HCT116 (cell line): ENCODE measurements around the gene SH3TC2. TPM values are rescaled to one million over a fixed set of nuclear protein-coding genes. Genes with fewer than 3 reads are reported as not detected.

Experiments
- ATAC-seq: fragments of 200-7000 bp; cut with Tn5 transposase; 2 replicates; pipeline ENCODE4 v1.9.1; 2020; ENCODE audit warnings: mild to moderate bottlenecking, moderate library complexity
- BruUV-seq: library from RNA; stranded (reverse); fragments of 400-500 nt; replicated peaks from 2 replicates; lab custom pipeline; 2021; lab: Mats Ljungman, UMichigan
- CTCF ChIA-PET: fragments of 300-600 bp; sonication (Branson Sonifier 250); formaldehyde crosslinking; loops from one replicate; lab custom pipeline; 2021; ENCODE audit warnings: antibody characterized with exemption; lab: Charles Lee
- POLR2A ChIA-PET: fragments of 300-600, 350-600 bp; sonication (Branson Sonifier 250); formaldehyde crosslinking; loops from one replicate; lab custom pipeline; 2021; ENCODE audit warnings: antibody characterized with exemption; lab: Charles Lee
- RAD21 ChIA-PET, 2 experiments: fragments of 300-600 bp; sonication (Branson Sonifier 250); formaldehyde crosslinking; loops; one replicate each; lab custom pipeline; 2023; ENCODE audit warnings: low total read pairs in 2 of 2; ENCODE audit not compliant: uncharacterized antibody in 2 of 2, unreplicated experiment in 2 of 2, low non-redundant PET in 1 of 2; lab: Charles Lee
- DNase-seq: peaks from one replicate; pipeline ENCODE4 v3.0.0-alpha.2; 2010; ENCODE audit warnings: low read depth, low spot score
- H2AFZ ChIP-seq: fragments of 200-600 bp; shearing (Covaris generic), sonication (generic); 2 replicates; pipeline ENCODE4 v1.6.1; 2017; ENCODE audit warnings: low read depth, mixed run types, mixed read lengths, antibody characterized with exemption, low read length; ENCODE audit not compliant: poor library complexity, severe bottlenecking
- H3K27ac ChIP-seq: 2 replicates; pipeline ENCODE4 v1.5.1; 2012; ENCODE audit warnings: low read depth, low read length
- H3K27me3 ChIP-seq: fragments of 200-600 bp; sonication (generic); 2 replicates; pipeline ENCODE4 v1.6.1; 2016; ENCODE audit warnings: mixed run types, low read length, mixed read lengths; ENCODE audit not compliant: insufficient read depth
- H3K36me3 ChIP-seq, 2 experiments: fragments of 200-500 bp in 1 of 2; fragments of 200-600 bp in 1 of 2; sonication (Bioruptor generic) in 1 of 2; sonication (generic) in 1 of 2; 2 replicates each; pipeline versions ENCODE4 v1.5.1 to v1.6.1; 2014 to 2016; ENCODE audit warnings: low read length in 2 of 2, inconsistent platforms in 1 of 2, mixed read lengths in 1 of 2, mixed run types in 1 of 2; ENCODE audit not compliant: insufficient read depth in 2 of 2, control insufficient read depth in 1 of 2
- H3K4me1 ChIP-seq, 2 experiments: fragments of 200-600 bp in 1 of 2; sonication (generic) in 1 of 2; 2 replicates each; pipeline versions ENCODE4 v1.5.1 to v1.6.1; 2012 to 2017; ENCODE audit warnings: low read length in 2 of 2, inconsistent platforms in 1 of 2, mild to moderate bottlenecking in 1 of 2, mixed read lengths in 1 of 2, mixed run types in 1 of 2, moderate library complexity in 1 of 2; ENCODE audit not compliant: insufficient read depth in 2 of 2, control insufficient read depth in 1 of 2
- H3K4me2 ChIP-seq: fragments of 200-600 bp; sonication (generic); 2 replicates; pipeline ENCODE4 v1.6.1; 2017; ENCODE audit warnings: mixed run types, low read length, mixed read lengths
- H3K4me3 ChIP-seq, 2 experiments: fragments of 200-600 bp in 1 of 2; sonication (generic) in 1 of 2; replicated peaks in 1 of 2; 2 replicates each; pipeline ENCODE4 v1.5.1; 2011 to 2016; ENCODE audit warnings: low read length in 2 of 2, control low read depth in 1 of 2, low read depth in 1 of 2, mild to moderate bottlenecking in 1 of 2, mixed read lengths in 1 of 2, mixed run types in 1 of 2
- H3K79me2 ChIP-seq: fragments of 200-600 bp; sonication (generic); 2 replicates; pipeline ENCODE4 v1.6.1; 2017; ENCODE audit warnings: mild to moderate bottlenecking, mixed run types, low read length, moderate library complexity, mixed read lengths; ENCODE audit not compliant: insufficient read depth
- H3K9ac ChIP-seq: fragments of 200-600 bp; sonication (generic); 2 replicates; pipeline ENCODE4 v1.6.1; 2016; ENCODE audit warnings: low read length, mixed read lengths
- H3K9me2 ChIP-seq: fragments of 200-600 bp; sonication (generic), shearing (Covaris generic); 2 replicates; pipeline ENCODE4 v1.6.1; 2017; ENCODE audit warnings: mixed run types, mild to moderate bottlenecking, moderate library complexity; ENCODE audit not compliant: insufficient read depth
- H3K9me3 ChIP-seq, 2 experiments: fragments of 200-500 bp in 1 of 2; fragments of 200-600 bp in 1 of 2; sonication (Bioruptor generic) in 1 of 2; sonication (generic) in 1 of 2; 2 replicates each; pipeline ENCODE4 v1.6.1; 2014 to 2017; ENCODE audit warnings: low read length in 2 of 2, mixed read lengths in 2 of 2, inconsistent platforms in 1 of 2, low read depth in 1 of 2, mild to moderate bottlenecking in 1 of 2, mixed run types in 1 of 2, moderate library complexity in 1 of 2; ENCODE audit not compliant: control insufficient read depth in 1 of 2, insufficient read depth in 1 of 2
- H4K20me1 ChIP-seq: fragments of 200-600 bp; sonication (generic), shearing (Covaris generic); 2 replicates; pipeline ENCODE4 v1.6.1; 2017; ENCODE audit warnings: mixed run types, mild to moderate bottlenecking, moderate library complexity; ENCODE audit not compliant: insufficient read depth
- ATF3 ChIP-seq: IDR thresholded peaks from 2 replicates; pipeline ENCODE4 v1.6.1; 2012
- ELF1 ChIP-seq: IDR thresholded peaks from 2 replicates; pipeline ENCODE4 v1.6.1; 2012; ENCODE audit warnings: low read depth, borderline replicate concordance
- EZH2 ChIP-seq: fragments of 200-600 bp; sonication (generic); IDR thresholded peaks from 2 replicates; pipeline ENCODE4 v1.6.1; 2017; ENCODE audit warnings: antibody characterized with exemption, mixed run types
- EZH2phosphoT487 ChIP-seq: fragments of 200-600 bp; IDR thresholded peaks from 2 replicates; pipeline ENCODE4 v1.6.1; 2018; ENCODE audit warnings: antibody characterized with exemption, borderline replicate concordance
- JUND ChIP-seq: IDR thresholded peaks from 2 replicates; pipeline ENCODE4 v1.6.1; 2012
- MAX ChIP-seq: IDR thresholded peaks from 2 replicates; pipeline ENCODE4 v1.6.1; 2012
- SP1 ChIP-seq: IDR thresholded peaks from 2 replicates; pipeline ENCODE4 v1.6.1; 2012; ENCODE audit warnings: low read depth
- SRF ChIP-seq: IDR thresholded peaks from 2 replicates; pipeline ENCODE4 v1.6.1; 2012; ENCODE audit warnings: low read depth
- TCF7L2 ChIP-seq: IDR thresholded peaks from 2 replicates; pipeline ENCODE4 v1.7.0; 2011; ENCODE audit warnings: borderline replicate concordance, inconsistent platforms; ENCODE audit not compliant: insufficient read depth, insufficient read length; ENCODE audit errors: extremely low read depth
- YY1 ChIP-seq: IDR thresholded peaks from 2 replicates; pipeline ENCODE4 v1.6.1; 2011; ENCODE audit warnings: low read length, low read depth, moderate library complexity, mild to moderate bottlenecking; ENCODE audit not compliant: insufficient replicate concordance; ENCODE audit errors: extremely low read depth
- ZBTB33 ChIP-seq: IDR thresholded peaks from 2 replicates; pipeline ENCODE4 v1.6.1; 2011; ENCODE audit warnings: mild to moderate bottlenecking, low read length, moderate library complexity; ENCODE audit not compliant: insufficient replicate concordance; ENCODE audit errors: extremely low read depth
- intact Hi-C: fragments of 100-400 bp; cut with micrococcal nuclease; formaldehyde crosslinking; loops from 2 replicates; pipeline ENCODE4 v1.10.0; 2022
- total RNA-seq: library from RNA; stranded (reverse); gene quantifications from one replicate; pipeline ENCODE4 v1.2.1, GENCODE V29; 2021; ENCODE audit not compliant: unreplicated experiment

The SH3TC2 gene
- total RNA-seq, 1 experiment from 2014 or later: 12.8 TPM

- no peaks in the 10 kb centered on the region for H3K79me2 ChIP-seq
- no peak for DNase-seq
- ChIA-PET RAD21 (no interaction called here), POLR2A (interaction anchor here (1.0 kb wide), 1 partner anchor 10 kb away, joined by 4 read pairs; no protein-coding TSS in a partner anchor), CTCF (interaction anchor here (0.9 to 1.2 kb wide), 4 partner anchors 16 to 152 kb away, joined by 3 to 4 read pairs (median 3); no protein-coding TSS in a partner anchor)
- no TSS peak for BruUV-seq
- peak overlapping the region; percentile 69 for H2AFZ ChIP-seq
- H3K27me3 ChIP-seq: no peaks in the 10 kb centered on the region
- intact Hi-C loops: no loop called here
- no peaks in the 10 kb centered on the region for H3K9me2 ChIP-seq
- H4K20me1 ChIP-seq: no peaks in the 10 kb centered on the region
- peaks cover 10 to 76% of the 10 kb centered on the region in 2 experiments for H3K4me1 ChIP-seq
- H3K4me2 ChIP-seq: peak overlapping the region; percentile 62
- TF ChIP-seq EZH2: no peak
- TF ChIP-seq SP1: no peak
- no peak for TF ChIP-seq EZH2phosphoT487
- TF ChIP-seq YY1: no peak
- no peak for TF ChIP-seq ELF1
- TF ChIP-seq ATF3: no peak
- TF ChIP-seq SRF: no peak
- TF ChIP-seq TCF7L2: no peak
- TF ChIP-seq MAX: no peak
- TF ChIP-seq ZBTB33: no peak
- TF ChIP-seq JUND: no peak
- peak overlapping the region; percentile 8; the same call in 1 of the 2 replicates for H3K27ac ChIP-seq
- H3K9ac ChIP-seq: peak overlapping the region; percentile 53
- H3K4me3 ChIP-seq: peak overlapping the region in 1 of 2 experiments; percentile 21; a peak in 2 of 4 replicates
- H3K36me3 ChIP-seq: no peaks in the 10 kb centered on the region
- H3K9me3 ChIP-seq: no peaks in the 10 kb centered on the region
- ATAC-seq: no peak
These were observed 89.4 kb downstream of the SH3TC2 start for GRCh38 chr5:148973455-148973854.
